ENCODE results near the gene EPS8L2.

Gene EPS8L2

GRCh38 chr11:678297-678696, 27.7 kb upstream of the EPS8L2 start:
- H3K4me3 ChIP-seq (ENCODE audit: control insufficient read depth, low read depth, low read length), result no peak overlapping the region
- DNase-seq (ENCODE audit: low read depth), result no peak
- TF ChIP-seq CTCF (IDR thresholded peaks at IDR 0.05; ENCODE audit: control insufficient read depth, insufficient read depth, low read depth, low read length, missing control alignments), result no peak

GRCh38 chr11:679271-680207, 26.5 kb upstream of the EPS8L2 start:
- DNase-seq (ENCODE audit: low read depth), result no peak
- no peak for TF ChIP-seq CTCF (IDR thresholded peaks at IDR 0.05; ENCODE audit: control insufficient read depth, insufficient read depth, low read depth, low read length, missing control alignments)
- H3K4me3 ChIP-seq (ENCODE audit: control insufficient read depth, low read depth, low read length), result no peak overlapping the region

- DNase-seq (ENCODE audit: low read depth), result no peak
- TF ChIP-seq CTCF (IDR thresholded peaks at IDR 0.05; ENCODE audit: control insufficient read depth, insufficient read depth, low read depth, low read length, missing control alignments), result no peak
- H3K4me3 ChIP-seq (ENCODE audit: control insufficient read depth, low read depth, low read length), result no peak overlapping the region
Observed at GRCh38 chr11:680476-680875, 25.6 kb upstream of the EPS8L2 start.

GRCh38 chr11:680970-681369, 25.1 kb upstream of the EPS8L2 start:
- DNase-seq (ENCODE audit: low read depth), result no peak
- no peak overlapping the region for H3K4me3 ChIP-seq (ENCODE audit: control insufficient read depth, low read depth, low read length)
- no peak for TF ChIP-seq CTCF (IDR thresholded peaks at IDR 0.05; ENCODE audit: control insufficient read depth, insufficient read depth, low read depth, low read length, missing control alignments)

GRCh38 chr11:686451-687243, 19.4 kb upstream of the EPS8L2 start:
- TF ChIP-seq CTCF (IDR thresholded peaks at IDR 0.05; ENCODE audit: control insufficient read depth, insufficient read depth, low read depth, low read length, missing control alignments), result no peak
- no peak for DNase-seq (ENCODE audit: low read depth)
- H3K4me3 ChIP-seq (ENCODE audit: control insufficient read depth, low read depth, low read length), result no peak overlapping the region

GRCh38 chr11:687751-688150, 18.3 kb upstream of the EPS8L2 start:
- DNase-seq (ENCODE audit: low read depth), result no peak
- no peak overlapping the region for H3K4me3 ChIP-seq (ENCODE audit: control insufficient read depth, low read depth, low read length)
- TF ChIP-seq CTCF (IDR thresholded peaks at IDR 0.05; ENCODE audit: control insufficient read depth, insufficient read depth, low read depth, low read length, missing control alignments), result no peak
